Measurements from ENCODE around the gene ATP5PO.

DNA sequence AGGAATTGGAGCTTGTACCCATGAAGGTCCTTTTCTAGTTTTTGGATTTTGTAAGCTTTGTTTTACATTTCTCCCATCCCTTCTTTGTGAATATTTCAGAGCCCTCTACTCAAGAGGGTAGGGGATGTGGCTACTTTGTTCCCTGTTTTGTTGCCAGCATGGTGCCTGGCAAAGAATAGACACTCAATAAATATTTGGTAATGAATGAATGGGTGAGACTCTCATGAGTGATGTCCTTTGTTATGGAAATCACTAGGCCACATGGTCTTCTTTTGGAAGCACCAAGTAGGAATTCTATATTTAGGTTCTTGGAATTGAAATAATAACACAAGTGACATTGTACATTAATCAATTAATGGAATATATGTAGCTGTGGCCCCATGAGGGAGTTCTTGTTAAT is 26.8 kb upstream of the ATP5PO start:
- TF ChIP-seq, protein P1, sequence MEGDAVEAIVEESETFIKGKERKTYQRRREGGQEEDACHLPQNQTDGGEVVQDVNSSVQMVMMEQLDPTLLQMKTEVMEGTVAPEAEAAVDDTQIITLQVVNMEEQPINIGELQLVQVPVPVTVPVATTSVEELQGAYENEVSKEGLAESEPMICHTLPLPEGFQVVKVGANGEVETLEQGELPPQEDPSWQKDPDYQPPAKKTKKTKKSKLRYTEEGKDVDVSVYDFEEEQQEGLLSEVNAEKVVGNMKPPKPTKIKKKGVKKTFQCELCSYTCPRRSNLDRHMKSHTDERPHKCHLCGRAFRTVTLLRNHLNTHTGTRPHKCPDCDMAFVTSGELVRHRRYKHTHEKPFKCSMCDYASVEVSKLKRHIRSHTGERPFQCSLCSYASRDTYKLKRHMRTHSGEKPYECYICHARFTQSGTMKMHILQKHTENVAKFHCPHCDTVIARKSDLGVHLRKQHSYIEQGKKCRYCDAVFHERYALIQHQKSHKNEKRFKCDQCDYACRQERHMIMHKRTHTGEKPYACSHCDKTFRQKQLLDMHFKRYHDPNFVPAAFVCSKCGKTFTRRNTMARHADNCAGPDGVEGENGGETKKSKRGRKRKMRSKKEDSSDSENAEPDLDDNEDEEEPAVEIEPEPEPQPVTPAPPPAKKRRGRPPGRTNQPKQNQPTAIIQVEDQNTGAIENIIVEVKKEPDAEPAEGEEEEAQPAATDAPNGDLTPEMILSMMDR (IDR thresholded peaks at IDR 0.05): no peak
- no peak for TF ChIP-seq POLR2A (IDR thresholded peaks at IDR 0.05)

Data from esophagus squamous epithelium (tissue), 4 donors.